GM23338 (cell line): Measurements from ENCODE around the gene TSPAN33. TPM values are rescaled to one million over a fixed set of nuclear protein-coding genes. Genes with fewer than 3 reads are reported as not detected.
"Not testable (repeated sequence)": the region's sequence is repeated elsewhere in the genome, so short reads cannot be mapped to it uniquely, and the experiment has no call there.

ENCODE experiments used
- ATAC-seq: fragments of 200-7000 bp; cut with Tn5 transposase; 3 replicates; pipeline ENCODE4 v1.9.1; 2020
- DNase-seq: peaks from one replicate; pipeline ENCODE4 v3.0.0-alpha.2; 2015; ENCODE audit warnings: low spot score
- H2AFZ ChIP-seq: fragments of 200-600 bp; sonication (generic); 2 replicates; pipeline ENCODE4 v1.8.0; 2016; ENCODE audit warnings: antibody characterized with exemption, mild to moderate bottlenecking, moderate library complexity
- H3F3A ChIP-seq: fragments of 200-600 bp; sonication (generic); replicated peaks from 2 replicates; pipeline ENCODE4 v1.8.0; 2017; ENCODE audit warnings: antibody characterized with exemption, mixed run types, low read depth
- H3K27ac ChIP-seq: fragments of 200-600 bp; sonication (generic); 2 replicates; pipeline ENCODE4 v1.6.1; 2016; ENCODE audit warnings: low read depth
- H3K27me3 ChIP-seq: fragments of 200-600 bp; sonication (generic); 2 replicates; pipeline ENCODE4 v1.8.0; 2016; ENCODE audit warnings: mild to moderate bottlenecking, mixed run types, moderate library complexity; ENCODE audit not compliant: insufficient read depth
- H3K36me3 ChIP-seq: fragments of 200-600 bp; sonication (generic); 2 replicates; pipeline ENCODE4 v1.8.0; 2016; ENCODE audit warnings: mild to moderate bottlenecking; ENCODE audit not compliant: insufficient read depth
- H3K4me1 ChIP-seq: fragments of 200-600 bp; sonication (generic); 2 replicates; pipeline ENCODE4 v1.8.0; 2016; ENCODE audit warnings: mild to moderate bottlenecking, moderate library complexity; ENCODE audit not compliant: insufficient read depth
- H3K4me2 ChIP-seq: fragments of 200-600 bp; sonication (generic); 2 replicates; pipeline ENCODE4 v1.7.1; 2017; ENCODE audit warnings: mixed run types
- H3K4me3 ChIP-seq: fragments of 200-600 bp; sonication (generic); 2 replicates; pipeline ENCODE4 v1.6.1; 2016; ENCODE audit warnings: mixed run types
- H3K79me2 ChIP-seq: fragments of 200-600 bp; sonication (generic); replicated peaks from 2 replicates; pipeline ENCODE4 v1.8.0; 2017; ENCODE audit warnings: mild to moderate bottlenecking; ENCODE audit not compliant: insufficient read depth
- H3K9me2 ChIP-seq: fragments of 200-600 bp; sonication (generic); 2 replicates; pipeline ENCODE4 v1.8.0; 2017; ENCODE audit not compliant: insufficient read depth
- H4K20me1 ChIP-seq: fragments of 200-600 bp; sonication (generic); replicated peaks from 2 replicates; pipeline ENCODE4 v1.8.0; 2017; ENCODE audit warnings: mild to moderate bottlenecking; ENCODE audit not compliant: insufficient read depth
- H3K27ac Mint-ChIP-seq: 2 replicates; pipeline ENCODE4 v1.8.0; 2020; ENCODE audit warnings: inconsistent platforms, mild to moderate bottlenecking, moderate library complexity, mixed read lengths
- H3K27me3 Mint-ChIP-seq: 3 replicates; pipeline ENCODE4 v1.8.0; 2022; ENCODE audit warnings: low read depth, mild to moderate bottlenecking, moderate library complexity, mixed read lengths, inconsistent platforms; ENCODE audit not compliant: insufficient read depth, poor library complexity
- H3K36me3 Mint-ChIP-seq: 3 replicates; pipeline ENCODE4 v1.8.0; 2021; ENCODE audit warnings: low read depth, mild to moderate bottlenecking, inconsistent platforms, moderate library complexity, mixed read lengths
- H3K4me1 Mint-ChIP-seq: 3 replicates; pipeline ENCODE4 v1.8.0; 2020; ENCODE audit warnings: mild to moderate bottlenecking, inconsistent platforms, mixed read lengths
- H3K4me3 Mint-ChIP-seq: 3 replicates; pipeline ENCODE4 v1.8.0; 2021; ENCODE audit warnings: moderate library complexity, mild to moderate bottlenecking, inconsistent platforms, mixed read lengths
- H3K9me3 Mint-ChIP-seq: 3 replicates; pipeline ENCODE4 v1.8.0; 2020; ENCODE audit warnings: moderate library complexity, mild to moderate bottlenecking, inconsistent platforms, mixed read lengths
- polyA plus RNA-seq: library from polyadenylated mRNA; unstranded; fragments of >200 nt; fragmentation: Nextera tagmentation; extraction: Ambion mirVana; gene quantifications from 2 replicates; pipeline ENCODE4 v1.2.1, GENCODE V29; 2016
- small RNA-seq: library from RNA; depleted of rRNA; stranded (forward); fragments of <200 nt; gene quantifications from one replicate; pipeline ENCODE3, GENCODE V24; 2014; ENCODE audit warnings: low replicate concordance
- total RNA-seq: library from RNA; depleted of rRNA; stranded (reverse); fragments of >200 nt; shearing (Covaris generic); gene quantifications from 2 replicates; pipeline ENCODE4 v1.2.3, GENCODE V29; 2014; rRNA removed

Gene TSPAN33
- total and polyA plus RNA-seq, 2 experiments from 2014 or later, result 17.6 to 51.5 TPM

- H3K4me1 ChIP-seq, H3K27me3 Mint-ChIP-seq, H3K27me3 ChIP-seq, H3K4me3 ChIP-seq, H3K9me2 ChIP-seq, H3K4me1 Mint-ChIP-seq, H2AFZ ChIP-seq, H3K79me2 ChIP-seq, H3K4me3 Mint-ChIP-seq, DNase-seq, H3K27ac ChIP-seq, ATAC-seq, H3K4me2 ChIP-seq, H3K36me3 ChIP-seq, H3F3A ChIP-seq, H4K20me1 ChIP-seq, H3K27ac Mint-ChIP-seq: not testable (repeated sequence)
- Mint-ChIP-seq H3K9me3 (peaks cover 29% of the 10 kb centered on the region), H3K36me3 (peaks cover 21% of the 10 kb centered on the region)
Observed at GRCh38 chr7:129219166-129219565, 74.7 kb downstream of the TSPAN33 start.

Small RNA genes lying within 50 kb of the gene (small RNA-seq; reads per million reads assigned to genes)
- gene RNY1P11, result not detected

Other genes starting within 250 kb of the TSPAN33 start
- gene KCP, start 234.0 kb upstream of the TSPAN33 start, total RNA-seq, result 0.76 and 1.3 TPM in 2 replicates
- 0.99 and 1.1 TPM in 2 replicates for gene KCP, start 234.0 kb upstream of the TSPAN33 start, polyA plus RNA-seq
- 1.1 and 3.7 TPM in 2 replicates for gene IRF5, start 206.8 kb upstream of the TSPAN33 start, total RNA-seq
- gene IRF5, start 206.8 kb upstream of the TSPAN33 start, polyA plus RNA-seq, result 0.37 and 1.9 TPM in 2 replicates
- gene TNPO3, start 89.6 kb upstream of the TSPAN33 start, total RNA-seq, result 127 TPM in 2 replicates
- gene TNPO3, start 89.6 kb upstream of the TSPAN33 start, polyA plus RNA-seq, result 29.2 and 38.2 TPM in 2 replicates
- 57.7 and 61.5 TPM in 2 replicates for gene SMO, start 43.9 kb downstream of the TSPAN33 start, total RNA-seq
- gene SMO, start 43.9 kb downstream of the TSPAN33 start, polyA plus RNA-seq, result 13.1 and 13.9 TPM in 2 replicates
- gene AHCYL2, start 80.3 kb downstream of the TSPAN33 start, total RNA-seq, result 29.4 and 42.6 TPM in 2 replicates
- gene AHCYL2, start 80.3 kb downstream of the TSPAN33 start, polyA plus RNA-seq, result 7.8 and 9.2 TPM in 2 replicates